Measurements from ENCODE around the gene GOLGA3.

DNA sequence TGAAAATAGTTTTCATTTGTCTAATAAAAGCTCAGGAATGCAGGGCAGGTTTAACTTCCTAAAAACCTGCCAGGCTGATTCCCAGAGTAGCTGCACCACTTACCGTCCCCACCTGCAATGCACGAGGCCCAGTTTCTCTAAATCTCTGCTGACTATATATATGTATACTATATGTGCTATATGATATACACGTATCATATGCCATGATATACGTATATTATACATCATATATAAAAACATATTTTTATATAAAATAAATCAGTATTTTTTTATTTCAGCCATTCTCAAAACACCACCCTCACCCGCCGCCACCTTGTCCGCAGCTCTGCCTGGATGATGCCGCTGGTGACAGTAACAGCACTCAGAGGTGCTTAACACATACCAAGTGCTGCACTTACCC lies 69.3 kb downstream of the GOLGA3 start:
- TF ChIP-seq, protein P1, sequence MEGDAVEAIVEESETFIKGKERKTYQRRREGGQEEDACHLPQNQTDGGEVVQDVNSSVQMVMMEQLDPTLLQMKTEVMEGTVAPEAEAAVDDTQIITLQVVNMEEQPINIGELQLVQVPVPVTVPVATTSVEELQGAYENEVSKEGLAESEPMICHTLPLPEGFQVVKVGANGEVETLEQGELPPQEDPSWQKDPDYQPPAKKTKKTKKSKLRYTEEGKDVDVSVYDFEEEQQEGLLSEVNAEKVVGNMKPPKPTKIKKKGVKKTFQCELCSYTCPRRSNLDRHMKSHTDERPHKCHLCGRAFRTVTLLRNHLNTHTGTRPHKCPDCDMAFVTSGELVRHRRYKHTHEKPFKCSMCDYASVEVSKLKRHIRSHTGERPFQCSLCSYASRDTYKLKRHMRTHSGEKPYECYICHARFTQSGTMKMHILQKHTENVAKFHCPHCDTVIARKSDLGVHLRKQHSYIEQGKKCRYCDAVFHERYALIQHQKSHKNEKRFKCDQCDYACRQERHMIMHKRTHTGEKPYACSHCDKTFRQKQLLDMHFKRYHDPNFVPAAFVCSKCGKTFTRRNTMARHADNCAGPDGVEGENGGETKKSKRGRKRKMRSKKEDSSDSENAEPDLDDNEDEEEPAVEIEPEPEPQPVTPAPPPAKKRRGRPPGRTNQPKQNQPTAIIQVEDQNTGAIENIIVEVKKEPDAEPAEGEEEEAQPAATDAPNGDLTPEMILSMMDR (IDR thresholded peaks at IDR 0.05; ENCODE audit: low read depth, low read length), result no peak
- TF ChIP-seq POLR2A (IDR thresholded peaks at IDR 0.05; ENCODE audit: extremely low read depth, insufficient read length), result no peak

Data from NB4 (cell line).